Measurements from ENCODE around the gene GLP2R.

GLP2R gene

GRCh38 chr17:9940841-9941240 is 115.1 kb downstream of the GLP2R start:
- no peak overlapping the region for H3K27ac ChIP-seq (ENCODE audit: low read depth, low read length)
- H3K4me3 ChIP-seq (ENCODE audit: insufficient read depth, low read length, poor library complexity, severe bottlenecking): no peak overlapping the region
- H4K20me1 ChIP-seq (ENCODE audit: low read depth, low read length): no peaks in the 10 kb centered on the region
- TF ChIP-seq EZH2phosphoT487 (conservative IDR thresholded peaks at IDR 0.05; ENCODE audit: low read length) (no peak), CTCF (IDR thresholded peaks at IDR 0.05; ENCODE audit: insufficient read depth, low read length, poor library complexity, severe bottlenecking) (no peak)
- no peaks in the 10 kb centered on the region for H3K36me3 ChIP-seq (ENCODE audit: low read length)
- no peaks in the 10 kb centered on the region for H3K27me3 ChIP-seq (ENCODE audit: low read length)
- H3F3A ChIP-seq (ENCODE audit: insufficient read depth): no peaks in the 10 kb centered on the region
- H3K9me2 ChIP-seq (replicated peaks; ENCODE audit: insufficient read depth, low read length): no peaks in the 10 kb centered on the region
- H2AFZ ChIP-seq (ENCODE audit: low read depth, low read length, severe bottlenecking): no peak overlapping the region
- H3K79me2 ChIP-seq (ENCODE audit: insufficient read depth, low read length): no peaks in the 10 kb centered on the region
- H3K4me2 ChIP-seq (ENCODE audit: low read depth, low read length, poor library complexity, severe bottlenecking): no peak overlapping the region
- H3K9me3 ChIP-seq (ENCODE audit: insufficient read depth, low read length): no peaks in the 10 kb centered on the region
- no peak overlapping the region for H3K9ac ChIP-seq (ENCODE audit: low read length)

- H3K27me3 ChIP-seq (ENCODE audit: low read length): no peaks in the 10 kb centered on the region
- H3K27ac ChIP-seq (ENCODE audit: low read depth, low read length): no peak overlapping the region
- no peaks in the 10 kb centered on the region for H3F3A ChIP-seq (ENCODE audit: insufficient read depth)
- H4K20me1 ChIP-seq (ENCODE audit: low read depth, low read length): no peaks in the 10 kb centered on the region
- H3K79me2 ChIP-seq (ENCODE audit: insufficient read depth, low read length): no peaks in the 10 kb centered on the region
- H3K4me2 ChIP-seq (ENCODE audit: low read depth, low read length, poor library complexity, severe bottlenecking): no peak overlapping the region
- no peak overlapping the region for H3K4me3 ChIP-seq (ENCODE audit: insufficient read depth, low read length, poor library complexity, severe bottlenecking)
- no peak overlapping the region for H2AFZ ChIP-seq (ENCODE audit: low read depth, low read length, severe bottlenecking)
- TF ChIP-seq CTCF (IDR thresholded peaks at IDR 0.05; ENCODE audit: insufficient read depth, low read length, poor library complexity, severe bottlenecking) (no peak), EZH2phosphoT487 (conservative IDR thresholded peaks at IDR 0.05; ENCODE audit: low read length) (no peak)
- no peaks in the 10 kb centered on the region for H3K36me3 ChIP-seq (ENCODE audit: low read length)
- H3K9me3 ChIP-seq (ENCODE audit: insufficient read depth, low read length): no peaks in the 10 kb centered on the region
- H3K9ac ChIP-seq (ENCODE audit: low read length): no peak overlapping the region
- H3K9me2 ChIP-seq (replicated peaks; ENCODE audit: insufficient read depth, low read length): no peaks in the 10 kb centered on the region
Measured at GRCh38 chr17:9941305-9941704, 115.6 kb downstream of the GLP2R start.
